NCI-H1105 treated with DMSO at 0.1 percent for 48 hours (cell line): Measurements from ENCODE around the gene SHROOM3.
A peak's percentile ranks its signal among the peaks of the same experiment; 100 is the strongest.

ENCODE experiments used
- DNase-seq: peaks from one replicate; lab custom pipeline; 2025; lab: John Stamatoyannopoulos, UW

The SHROOM3 gene

DNA sequence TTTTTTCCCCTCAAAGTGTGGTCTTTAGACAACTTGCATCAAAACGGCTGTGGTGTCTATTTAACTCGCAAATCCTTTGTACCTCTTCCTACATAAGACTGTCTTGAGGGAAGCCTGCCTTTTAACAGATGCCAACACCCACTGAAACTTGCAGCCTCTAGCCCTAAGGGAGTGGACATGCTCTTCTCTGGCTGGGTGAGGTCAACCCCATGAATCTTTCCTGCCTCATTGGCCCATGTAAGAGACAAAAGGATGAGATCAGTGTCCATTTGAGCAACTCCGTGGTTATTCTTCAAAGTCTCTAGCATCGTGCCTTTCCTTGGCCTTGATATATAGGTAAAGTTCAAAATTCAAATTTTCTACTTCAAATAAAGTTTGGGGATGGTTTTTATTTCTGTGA is 134.7 kb downstream of the SHROOM3 start:
- DNase-seq = no peak

GRCh38 chr4:76570141-76570973 is 135.3 kb downstream of the SHROOM3 start:
- no peak for DNase-seq

- no peak for DNase-seq
Measured at GRCh38 chr4:76571274-76571673, 136.2 kb downstream of the SHROOM3 start.

GRCh38 chr4:76572224-76572623 is 137.2 kb downstream of the SHROOM3 start:
- no peak for DNase-seq

DNA sequence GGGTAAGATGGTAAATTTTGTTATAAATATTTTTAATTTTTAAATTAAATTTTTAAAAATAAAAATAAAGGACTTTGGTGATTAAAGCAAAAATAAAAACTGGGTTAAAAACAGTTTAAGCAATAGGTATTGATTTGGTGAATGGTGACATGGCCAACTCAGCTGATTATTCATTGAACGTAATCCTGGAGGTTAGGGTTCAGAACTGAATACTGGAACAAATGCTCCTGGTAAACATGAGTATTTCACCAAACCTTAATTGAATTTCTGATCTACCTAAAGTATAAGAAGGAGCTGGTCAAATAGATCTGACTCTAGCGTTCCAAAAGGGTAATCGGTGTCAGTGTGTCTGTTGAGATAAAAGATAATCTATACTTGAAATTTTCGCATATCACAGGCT is 141.8 kb downstream of the SHROOM3 start:
- DNase-seq = no peak

GRCh38 chr4:76578002-76578560 is 143.1 kb downstream of the SHROOM3 start:
- DNase-seq = no peak

GRCh38 chr4:76579596-76580375 is 144.8 kb downstream of the SHROOM3 start:
- DNase-seq = peak; percentile 79

DNA sequence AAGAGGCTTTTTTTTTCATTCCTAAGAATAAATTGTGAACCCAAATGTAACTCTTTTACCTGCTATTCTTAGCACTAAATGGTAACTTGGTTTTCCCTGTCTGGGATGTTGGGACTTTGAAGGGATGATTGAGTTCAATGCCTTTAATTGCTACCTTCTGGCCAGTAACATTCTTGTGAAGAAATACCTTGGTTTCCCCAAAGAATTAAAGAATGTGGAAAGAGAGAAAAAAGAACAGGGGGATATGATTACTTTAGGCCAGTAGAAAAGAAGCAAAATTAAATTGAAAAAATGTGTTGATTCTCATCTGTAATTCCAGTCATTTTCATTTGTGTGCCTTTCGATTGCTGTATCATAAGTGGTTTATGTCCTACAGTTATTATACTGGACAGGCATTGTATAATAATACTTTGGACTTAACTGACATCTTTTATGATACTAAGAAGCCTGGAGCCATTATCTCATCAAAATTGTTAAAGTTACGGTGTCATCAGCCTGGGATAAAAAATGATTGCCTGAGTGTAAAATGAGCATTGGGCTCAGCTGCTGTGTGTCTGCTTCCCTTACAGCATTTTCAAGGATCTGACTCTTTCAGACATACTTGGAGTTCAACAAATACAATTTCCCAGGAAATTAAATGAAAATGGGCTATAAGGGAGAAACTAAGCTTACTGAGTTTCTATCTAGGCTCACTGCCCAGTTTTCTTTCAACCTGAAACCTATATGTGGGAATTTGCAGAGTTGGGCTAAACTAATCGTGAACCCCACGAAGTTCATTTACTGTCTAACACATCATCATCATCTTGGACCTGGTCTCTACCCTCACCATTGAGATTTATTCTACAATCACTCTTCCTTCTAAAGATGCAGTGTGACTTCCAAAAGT is 146.3 kb downstream of the SHROOM3 start:
- DNase-seq = no peak

DNA sequence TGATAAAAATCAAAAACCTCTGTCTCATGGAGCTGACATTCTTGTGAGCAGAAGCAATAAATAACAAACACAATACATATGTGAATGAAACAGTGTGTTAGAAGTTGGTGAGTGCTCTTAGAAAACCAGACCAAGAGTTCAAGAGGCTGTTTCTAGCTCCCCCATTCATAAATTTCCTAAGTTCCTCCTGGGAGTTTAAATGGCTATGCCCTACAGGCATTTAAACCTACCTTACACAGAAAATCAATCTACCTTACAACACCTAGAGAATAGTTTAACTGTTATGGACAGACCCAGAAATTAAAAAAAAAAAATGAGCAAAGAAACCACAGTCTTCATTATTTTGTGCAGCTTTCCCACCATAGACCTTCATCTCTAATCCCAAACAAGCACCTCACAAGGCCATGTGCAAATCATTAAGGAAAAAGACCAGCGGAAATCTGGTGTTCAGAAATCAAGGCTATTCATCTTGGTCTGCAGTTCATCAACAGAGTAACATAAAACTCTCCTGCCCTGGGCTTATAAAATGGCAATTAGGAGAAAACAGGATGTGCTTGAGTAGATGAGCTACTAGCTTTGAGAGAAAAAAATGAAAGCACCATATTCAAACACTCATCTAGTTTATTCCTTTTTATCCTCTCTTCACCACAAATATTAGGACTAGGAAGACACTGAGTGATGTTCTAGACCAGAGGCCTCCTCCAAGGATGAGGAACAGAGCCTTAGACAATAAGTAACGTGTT is 147.2 kb downstream of the SHROOM3 start:
- no peak for DNase-seq

DNA sequence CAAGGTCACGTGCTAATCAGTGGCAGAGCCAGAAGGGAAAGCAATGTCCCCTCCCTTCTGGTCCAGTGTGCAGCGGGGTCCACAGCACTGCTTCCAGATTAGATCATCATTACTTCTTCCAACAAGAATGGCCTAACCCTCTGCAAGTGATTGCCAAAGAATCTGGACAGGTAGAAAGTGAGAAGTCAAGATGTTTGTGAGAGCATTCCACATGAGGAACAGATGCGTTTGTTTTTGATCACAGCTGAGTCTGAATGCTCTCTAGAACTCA is 147.7 kb downstream of the SHROOM3 start:
- no peak for DNase-seq

DNA sequence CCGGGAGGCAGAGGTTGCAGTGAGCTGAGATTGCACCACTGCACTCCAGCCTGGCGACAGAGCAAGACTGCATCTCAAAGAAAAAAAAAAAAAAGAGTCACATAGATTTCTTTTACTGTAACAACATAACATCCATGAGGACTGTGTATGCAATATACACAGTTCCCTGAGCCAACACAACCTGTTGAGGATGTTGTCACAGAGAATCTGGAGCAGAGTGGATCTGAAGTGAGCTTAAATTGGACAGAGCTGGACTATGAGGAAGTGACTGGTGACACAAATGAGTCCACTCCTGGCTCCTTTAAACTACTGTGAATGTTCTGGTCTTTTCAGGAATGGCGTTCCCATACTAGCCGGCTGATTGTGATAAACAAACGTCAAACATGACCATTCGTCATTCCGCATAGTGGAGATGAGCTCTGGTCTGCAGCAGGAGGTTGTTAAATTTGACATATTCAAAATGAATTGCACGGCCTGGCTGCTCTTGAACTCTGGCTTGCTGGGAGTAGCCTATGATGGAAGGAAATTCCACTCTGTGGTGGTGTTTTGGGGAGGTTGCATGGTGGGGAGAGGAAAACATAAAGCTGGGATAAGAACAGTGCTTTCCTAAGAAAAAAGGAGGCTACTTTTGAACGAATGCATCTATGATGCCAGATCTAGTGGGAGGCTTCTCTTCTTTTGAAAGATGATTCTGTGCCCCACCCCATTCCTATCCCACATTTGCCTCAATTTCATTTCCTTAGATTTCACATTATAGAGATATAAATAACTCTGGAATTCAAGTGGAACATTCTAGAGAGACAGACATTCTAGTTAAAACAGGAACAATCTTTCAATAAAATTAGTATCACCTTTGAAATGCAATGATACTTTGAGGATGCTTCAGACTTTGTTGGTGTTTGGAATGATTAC is 149.5 kb downstream of the SHROOM3 start:
- DNase-seq = no peak

DNA sequence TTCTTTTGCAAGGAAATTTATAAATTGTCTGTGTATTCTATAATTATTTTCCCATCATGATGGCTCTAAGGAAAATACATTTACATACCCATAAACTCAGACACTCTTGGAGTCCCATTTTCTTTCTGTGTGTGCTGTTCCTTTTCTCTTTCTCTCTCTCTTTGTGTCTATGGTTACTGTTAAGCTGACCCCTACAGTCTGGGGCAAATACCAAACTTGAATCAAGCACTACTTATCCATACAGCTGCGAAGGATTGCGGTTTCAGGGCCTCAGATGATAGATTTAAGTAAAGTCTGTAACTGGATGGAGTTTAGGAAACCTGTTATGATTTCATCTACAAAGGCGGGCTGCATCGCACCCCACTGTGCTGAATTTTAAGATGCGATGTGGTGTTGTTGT is 150.2 kb downstream of the SHROOM3 start:
- no peak for DNase-seq

GRCh38 chr4:76585897-76586360 is 150.9 kb downstream of the SHROOM3 start:
- peak; percentile 70 for DNase-seq

- no peak for DNase-seq
Measured at GRCh38 chr4:76588274-76588673, 153.2 kb downstream of the SHROOM3 start.

DNA sequence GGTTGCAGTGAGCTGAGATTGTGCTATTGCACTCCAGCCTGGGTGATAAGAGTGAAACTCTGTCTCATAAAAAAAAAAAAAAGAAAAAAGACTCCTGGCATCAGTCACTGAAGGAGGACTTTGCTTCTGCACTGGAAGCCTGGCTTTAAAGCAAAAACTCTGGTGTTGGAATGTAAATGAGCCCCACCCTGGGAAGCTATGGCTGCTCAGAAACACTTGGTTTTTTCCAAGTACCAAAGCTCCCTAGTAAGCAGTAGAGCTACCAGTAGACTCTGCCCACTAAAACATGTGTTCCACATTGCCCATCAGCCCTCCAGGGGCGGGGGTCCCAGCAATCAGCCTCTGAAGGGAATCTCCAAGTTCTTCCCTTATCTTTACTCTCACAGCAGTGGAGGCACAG is 154.4 kb downstream of the SHROOM3 start:
- DNase-seq = no peak

DNA sequence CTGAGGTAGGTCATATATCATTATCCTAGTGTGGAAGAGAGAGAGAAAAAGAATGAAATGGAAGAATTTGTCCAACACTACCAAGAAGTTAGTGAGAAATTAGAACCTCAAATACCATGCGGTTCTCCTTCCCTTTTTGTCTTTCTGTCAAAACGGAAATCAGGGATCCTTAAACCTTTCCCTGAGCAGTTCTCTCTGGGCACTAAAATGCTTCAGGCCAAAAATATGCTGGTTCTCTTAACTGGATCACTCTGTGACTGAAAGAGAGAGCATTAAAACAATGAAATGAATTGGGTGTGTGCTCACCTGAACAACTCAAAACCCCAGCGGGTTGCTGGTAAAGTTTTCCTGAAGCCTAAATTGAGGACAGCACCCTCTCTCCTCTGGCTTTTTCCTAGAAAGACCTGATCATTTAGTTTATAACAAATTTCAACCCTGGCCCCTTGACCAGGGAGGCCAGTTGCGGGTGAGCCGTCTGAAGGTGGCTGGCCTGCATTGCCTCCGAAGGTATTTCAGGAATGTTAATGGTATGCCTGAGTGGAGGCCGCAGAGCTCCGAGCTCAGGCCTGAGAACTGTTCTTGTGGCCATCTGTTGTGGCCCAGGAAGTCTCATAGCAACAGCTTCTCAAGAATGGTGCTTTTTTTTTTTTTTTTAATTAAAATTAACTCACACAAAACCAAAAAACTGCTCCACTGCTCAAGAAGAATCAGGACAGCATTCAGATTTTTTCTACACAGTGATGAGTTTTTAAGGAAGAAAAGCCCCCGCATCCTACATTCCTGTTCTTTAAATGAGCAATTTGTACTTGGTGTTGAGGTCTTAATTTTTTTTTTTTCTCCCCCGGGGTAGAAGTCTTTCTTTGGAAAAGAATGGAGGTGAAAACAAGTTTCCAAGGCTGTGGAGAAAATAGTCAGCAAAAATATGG is 155.1 kb downstream of the SHROOM3 start:
- DNase-seq = no peak

GRCh38 chr4:76590798-76591281 is 155.8 kb downstream of the SHROOM3 start:
- DNase-seq = no peak

DNA sequence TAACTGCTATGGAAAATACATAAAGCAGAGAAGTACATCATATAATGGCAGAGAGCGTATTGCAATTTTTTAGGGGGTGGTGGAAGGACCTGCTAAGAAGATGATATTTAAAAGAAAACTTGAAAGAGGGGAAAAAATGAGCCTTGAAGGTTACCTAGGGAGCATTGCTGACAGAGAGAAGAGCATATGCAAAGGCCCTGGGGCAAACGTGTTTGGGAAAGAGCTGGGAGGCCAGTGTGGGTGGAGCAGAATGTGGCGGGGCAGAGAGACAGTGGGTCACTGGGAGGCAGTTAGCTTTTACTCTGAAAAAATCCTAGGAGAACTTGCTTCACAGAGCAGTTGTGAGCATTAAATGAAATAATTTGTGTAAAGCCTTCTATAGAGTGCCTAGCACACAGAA is 157.0 kb downstream of the SHROOM3 start:
- no peak for DNase-seq

- DNase-seq = no peak
Measured at GRCh38 chr4:76592460-76592859, 157.4 kb downstream of the SHROOM3 start.
